IMR-90 (cell line): Measurements from ENCODE around the gene CAPN8. TPM values are rescaled to one million over a fixed set of nuclear protein-coding genes. Genes with fewer than 3 reads are reported as not detected.

Source experiments
- ATAC-seq: fragments of 200-7000 bp; cut with Tn5 transposase; 2 replicates; pipeline ENCODE4 v1.9.1; 2020; ENCODE audit warnings: low read depth, mild to moderate bottlenecking, moderate library complexity
- BruUV-seq: library from RNA; stranded (reverse); fragments of 400-500 nt; replicated peaks from 2 replicates; lab custom pipeline; 2021; lab: Mats Ljungman, UMichigan
- CTCF ChIA-PET: fragments of 300-600 bp; formaldehyde crosslinking; extraction: SDS; loops from one replicate; lab custom pipeline; 2021; ENCODE audit warnings: antibody characterized with exemption; lab: Yijun Ruan, JAX
- POLR2A ChIA-PET: fragments of 300-600 bp; sonication (Branson Sonifier 250); formaldehyde crosslinking; loops from one replicate; lab custom pipeline; 2022; ENCODE audit warnings: antibody characterized with exemption; ENCODE audit not compliant: unreplicated experiment; lab: Charles Lee
- DNase-seq: peaks from one replicate; pipeline ENCODE4 v3.0.0; 2013
- H2AFZ ChIP-seq: replicated peaks from 2 replicates; pipeline ENCODE3; 2013; ENCODE audit warnings: low read length, mild to moderate bottlenecking; ENCODE audit not compliant: poor library complexity
- H2AK5ac ChIP-seq: 2 replicates; pipeline ENCODE4 v1.6.1; 2013; ENCODE audit warnings: low read depth, low read length, inconsistent platforms
- H2AK9ac ChIP-seq: replicated peaks from 2 replicates; pipeline ENCODE3; 2013; ENCODE audit warnings: mild to moderate bottlenecking, low read depth, low read length, moderate library complexity; ENCODE audit not compliant: poor library complexity
- H2BK120ac ChIP-seq: 2 replicates; pipeline ENCODE4 v1.6.1; 2013; ENCODE audit warnings: low read depth, low read length, inconsistent platforms
- H2BK15ac ChIP-seq: 3 replicates; pipeline ENCODE4 v1.6.1; 2013; ENCODE audit warnings: low read depth, low read length, inconsistent platforms
- H2BK20ac ChIP-seq: 2 replicates; pipeline ENCODE4 v1.6.1; 2013; ENCODE audit warnings: low read depth, mild to moderate bottlenecking, inconsistent platforms, low read length, moderate library complexity
- H2BK5ac ChIP-seq: 2 replicates; pipeline ENCODE4 v1.6.1; 2013; ENCODE audit warnings: mild to moderate bottlenecking, low read depth, low read length, inconsistent platforms; ENCODE audit not compliant: poor library complexity, severe bottlenecking
- H3K14ac ChIP-seq: replicated peaks from 2 replicates; pipeline ENCODE4 v1.6.1; 2013; ENCODE audit warnings: low read depth, low read length, inconsistent platforms
- H3K18ac ChIP-seq: 2 replicates; pipeline ENCODE4 v1.6.1; 2013; ENCODE audit warnings: low read depth, low read length, control low read depth
- H3K23ac ChIP-seq: 2 replicates; pipeline ENCODE4 v1.6.1; 2013; ENCODE audit warnings: low read depth, low read length, inconsistent platforms
- H3K27ac ChIP-seq: 2 replicates; pipeline ENCODE4 v1.5.1; 2013; ENCODE audit warnings: mild to moderate bottlenecking, control low read depth, low read length; ENCODE audit not compliant: insufficient read depth
- H3K27me3 ChIP-seq: 2 replicates; pipeline ENCODE4 v1.6.1; 2013; ENCODE audit warnings: low read length; ENCODE audit not compliant: control insufficient read depth, insufficient read depth
- H3K36me3 ChIP-seq: 2 replicates; pipeline ENCODE4 v1.6.1; 2013; ENCODE audit warnings: low read length, mixed read lengths; ENCODE audit not compliant: control insufficient read depth, insufficient read depth
- H3K4ac ChIP-seq: 2 replicates; pipeline ENCODE4 v1.6.1; 2013; ENCODE audit warnings: low read depth, low read length, inconsistent platforms
- H3K4me1 ChIP-seq: 2 replicates; pipeline ENCODE4 v1.6.1; 2013; ENCODE audit warnings: low read length, mixed read lengths; ENCODE audit not compliant: control insufficient read depth, insufficient read depth
- H3K4me2 ChIP-seq: 2 replicates; pipeline ENCODE4 v1.6.1; 2013; ENCODE audit warnings: low read depth, mild to moderate bottlenecking, control low read depth, low read length, moderate library complexity
- H3K4me3 ChIP-seq: 2 replicates; pipeline ENCODE4 v1.5.1; 2013; ENCODE audit warnings: low read depth, mild to moderate bottlenecking, control low read depth, low read length, moderate library complexity; ENCODE audit not compliant: insufficient read depth
- H3K56ac ChIP-seq: 2 replicates; pipeline ENCODE4 v1.6.1; 2013; ENCODE audit warnings: low read length, inconsistent platforms; ENCODE audit not compliant: insufficient read depth; ENCODE audit errors: extremely low read depth
- H3K79me1 ChIP-seq, 2 experiments: 2 replicates each; pipeline ENCODE4 v1.6.1; 2013; ENCODE audit warnings: low read length in 2 of 2, inconsistent platforms in 1 of 2, low read depth in 1 of 2
- H3K9ac ChIP-seq: 2 replicates; pipeline ENCODE4 v1.6.1; 2013; ENCODE audit warnings: low read depth, low read length, control low read depth
- H3K9me1 ChIP-seq: 2 replicates; pipeline ENCODE4 v1.6.1; 2013; ENCODE audit warnings: low read length, inconsistent platforms; ENCODE audit not compliant: insufficient read depth
- H3K9me3 ChIP-seq: 2 replicates; pipeline ENCODE4 v1.6.1; 2013; ENCODE audit warnings: low read length; ENCODE audit not compliant: control insufficient read depth, insufficient read depth
- H4K20me1 ChIP-seq: 2 replicates; pipeline ENCODE4 v1.6.1; 2013; ENCODE audit warnings: low read length, inconsistent platforms; ENCODE audit not compliant: insufficient read depth
- H4K5ac ChIP-seq: 2 replicates; pipeline ENCODE4 v1.6.1; 2013; ENCODE audit warnings: mild to moderate bottlenecking, low read depth, low read length, control low read depth
- H4K8ac ChIP-seq, 2 experiments: 2 replicates each; pipeline ENCODE4 v1.6.1; 2013; ENCODE audit warnings: low read depth in 2 of 2, low read length in 2 of 2, control low read depth in 1 of 2, inconsistent platforms in 1 of 2
- H4K91ac ChIP-seq: 2 replicates; pipeline ENCODE4 v1.6.1; 2013; ENCODE audit warnings: low read depth, low read length, inconsistent platforms; ENCODE audit not compliant: insufficient read depth
- BHLHE40 ChIP-seq: fragments of 150-350 bp; IDR thresholded peaks from 2 replicates; pipeline ENCODE4 v1.6.1; 2016; ENCODE audit warnings: mild to moderate bottlenecking, low read depth, low read length
- CEBPB ChIP-seq: IDR thresholded peaks from 2 replicates; pipeline ENCODE4 v1.6.1; 2012; ENCODE audit warnings: low read depth, low read length, improper control_type of control experiment
- CHD1 ChIP-seq: IDR thresholded peaks from 2 replicates; pipeline ENCODE4 v1.6.1; 2012; ENCODE audit warnings: low read depth, low read length, improper control_type of control experiment
- FOS ChIP-seq: fragments of 150-350 bp; IDR thresholded peaks from 2 replicates; pipeline ENCODE4 v1.6.1; 2016; ENCODE audit warnings: low read depth, low read length
- MAFK ChIP-seq: IDR thresholded peaks from 2 replicates; pipeline ENCODE4 v1.6.1; 2012; ENCODE audit warnings: low read depth, low read length, improper control_type of control experiment
- MAZ ChIP-seq: IDR thresholded peaks from 2 replicates; pipeline ENCODE4 v1.6.1; 2012; ENCODE audit warnings: low read depth, mild to moderate bottlenecking, low read length, improper control_type of control experiment, moderate library complexity, borderline replicate concordance
- MXI1 ChIP-seq: IDR thresholded peaks from 2 replicates; pipeline ENCODE4 v1.6.1; 2012; ENCODE audit warnings: low read depth, mild to moderate bottlenecking, low read length, moderate library complexity, borderline replicate concordance
- NFE2L2 ChIP-seq: fragments of 150-350 bp; IDR thresholded peaks from 2 replicates; pipeline ENCODE4 v1.6.1; 2016; ENCODE audit warnings: low read depth, mild to moderate bottlenecking, low read length
- RAD21 ChIP-seq: IDR thresholded peaks from 2 replicates; pipeline ENCODE4 v1.6.1; 2012; ENCODE audit warnings: low read length, improper control_type of control experiment
- RCOR1 ChIP-seq: IDR thresholded peaks from 2 replicates; pipeline ENCODE4 v1.6.1; 2012; ENCODE audit warnings: mild to moderate bottlenecking, low read length, improper control_type of control experiment; ENCODE audit not compliant: insufficient replicate concordance
- RFX5 ChIP-seq: IDR thresholded peaks from 2 replicates; pipeline ENCODE4 v1.8.0; 2012; ENCODE audit warnings: low read depth, mild to moderate bottlenecking, low read length, moderate library complexity
- SMC3 ChIP-seq: fragments of 150-350 bp; IDR thresholded peaks from 2 replicates; pipeline ENCODE4 v1.6.1; 2016; ENCODE audit warnings: low read depth, mild to moderate bottlenecking, antibody characterized with exemption, low read length, moderate library complexity
- WGBS, 2 experiments: methylation state at CpG; one replicate each; pipeline versions ENCODE4 v1.1.5 to v1.1.7; 2013; ENCODE audit warnings: missing lambda C conversion rate in 2 of 2; ENCODE audit not compliant: insufficient read length in 1 of 2; ENCODE audit errors: extremely low coverage in 2 of 2; 5-methylcytosine and 5-hydroxymethylcytosine counted together
- dilution Hi-C: fragments of 300-500 bp; cut with HindIII; formaldehyde crosslinking; loops from one replicate; pipeline ENCODE4 v1.14.3; 2018; ENCODE audit warnings: low sequenced_read_pairs; ENCODE audit not compliant: unreplicated experiment
- in situ Hi-C: fragments of 300-500 bp; cut with MboI; formaldehyde crosslinking; loops from 3 replicates; pipeline ENCODE4 v1.14.3; 2019; ENCODE audit warnings: low sequenced_read_pairs, inconsistent platforms, mixed read lengths
- intact Hi-C: fragments of 100-400 bp; cut with micrococcal nuclease; formaldehyde crosslinking; loops from 2 replicates; pipeline ENCODE4 v1.10.0; 2022
- polyA plus RNA-seq, 3 experiments: library from polyadenylated mRNA; depleted of rRNA; stranded (reverse); fragments of >200 nt; gene quantifications; 2 replicates each; pipeline ENCODE4 v1.2.3, GENCODE V29; 2012; ENCODE audit warnings: low replicate concordance in 1 of 3
- total RNA-seq: library from RNA; depleted of rRNA; stranded (reverse); fragments of >200 nt; gene quantifications from 2 replicates; pipeline ENCODE4 v1.2.3, GENCODE V29; 2012
- TF ChIP-seq, protein P1 (sequence below): fragments of 150-350 bp; IDR thresholded peaks from 2 replicates; pipeline ENCODE4 v1.6.1; 2016; ENCODE audit warnings: low read depth, mild to moderate bottlenecking, low read length, moderate library complexity, borderline replicate concordance
- TF ChIP-seq, protein P2 (sequence below): fragments of 150-350 bp; IDR thresholded peaks from 2 replicates; pipeline ENCODE4 v1.6.1; 2017; ENCODE audit warnings: mild to moderate bottlenecking, antibody characterized with exemption, low read length, low read depth
- TF ChIP-seq, protein P3 (sequence below): conservative IDR thresholded peaks from 2 replicates; pipeline ENCODE4 v1.5.1; 2012; ENCODE audit warnings: mild to moderate bottlenecking, low read depth, low read length, improper control_type of control experiment

Gene CAPN8
- total and polyA plus RNA-seq, 2 of the 4 experiments (the other 2 are of a cell fraction), result not detected

DNA sequence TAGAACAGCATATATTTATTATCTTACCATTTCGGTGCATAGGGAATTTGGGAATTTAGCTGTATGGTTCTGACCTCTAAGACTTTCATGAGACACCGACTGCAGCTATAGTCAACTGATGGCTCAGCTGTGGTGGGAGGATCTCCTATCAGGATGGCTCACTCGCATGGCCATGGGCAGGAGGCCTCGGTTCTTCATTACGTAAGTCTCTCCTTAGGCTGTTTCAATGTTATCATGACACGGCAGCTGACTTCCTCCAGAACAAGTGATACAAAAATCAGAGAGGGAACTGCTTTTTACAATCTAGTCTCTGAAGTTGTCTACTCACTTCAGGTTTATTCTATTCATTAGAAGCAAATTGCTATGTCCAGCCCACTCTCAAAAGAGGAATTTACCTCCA, 13.3 kb upstream of the CAPN8 start:
- in situ Hi-C loops (no loop called here), dilution Hi-C loops (no loop called here), intact Hi-C loops (no loop called here)
- H3K18ac ChIP-seq, result no peak overlapping the region
- H2BK15ac ChIP-seq, result no peak overlapping the region
- H2AK9ac ChIP-seq, result no peak overlapping the region
- H3K9me3 ChIP-seq, result peaks cover 2% of the 10 kb centered on the region; the same call in 1 of the 2 replicates
- no peak for ATAC-seq
- H3K36me3 ChIP-seq, result no peaks in the 10 kb centered on the region
- no peak overlapping the region for H4K5ac ChIP-seq
- POLR2A ChIA-PET, result no interaction called here
- no peak overlapping the region for H3K4ac ChIP-seq
- H3K14ac ChIP-seq, result no peak overlapping the region
- CTCF ChIA-PET, result no interaction called here
- H3K9ac ChIP-seq, result no peak overlapping the region
- TF ChIP-seq RCOR1 (no peak), CEBPB (no peak), BHLHE40 (no peak), CHD1 (no peak), MXI1 (no peak), NFE2L2 (no peak), RFX5 (no peak), MAZ (no peak), SMC3 (no peak), RAD21 (no peak), MAFK (no peak), FOS (no peak)
- TF ChIP-seq, protein P1, sequence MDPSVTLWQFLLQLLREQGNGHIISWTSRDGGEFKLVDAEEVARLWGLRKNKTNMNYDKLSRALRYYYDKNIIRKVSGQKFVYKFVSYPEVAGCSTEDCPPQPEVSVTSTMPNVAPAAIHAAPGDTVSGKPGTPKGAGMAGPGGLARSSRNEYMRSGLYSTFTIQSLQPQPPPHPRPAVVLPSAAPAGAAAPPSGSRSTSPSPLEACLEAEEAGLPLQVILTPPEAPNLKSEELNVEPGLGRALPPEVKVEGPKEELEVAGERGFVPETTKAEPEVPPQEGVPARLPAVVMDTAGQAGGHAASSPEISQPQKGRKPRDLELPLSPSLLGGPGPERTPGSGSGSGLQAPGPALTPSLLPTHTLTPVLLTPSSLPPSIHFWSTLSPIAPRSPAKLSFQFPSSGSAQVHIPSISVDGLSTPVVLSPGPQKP, result no peak
- TF ChIP-seq, protein P2, sequence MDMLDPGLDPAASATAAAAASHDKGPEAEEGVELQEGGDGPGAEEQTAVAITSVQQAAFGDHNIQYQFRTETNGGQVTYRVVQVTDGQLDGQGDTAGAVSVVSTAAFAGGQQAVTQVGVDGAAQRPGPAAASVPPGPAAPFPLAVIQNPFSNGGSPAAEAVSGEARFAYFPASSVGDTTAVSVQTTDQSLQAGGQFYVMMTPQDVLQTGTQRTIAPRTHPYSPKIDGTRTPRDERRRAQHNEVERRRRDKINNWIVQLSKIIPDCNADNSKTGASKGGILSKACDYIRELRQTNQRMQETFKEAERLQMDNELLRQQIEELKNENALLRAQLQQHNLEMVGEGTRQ, result no peak
- TF ChIP-seq, protein P3, sequence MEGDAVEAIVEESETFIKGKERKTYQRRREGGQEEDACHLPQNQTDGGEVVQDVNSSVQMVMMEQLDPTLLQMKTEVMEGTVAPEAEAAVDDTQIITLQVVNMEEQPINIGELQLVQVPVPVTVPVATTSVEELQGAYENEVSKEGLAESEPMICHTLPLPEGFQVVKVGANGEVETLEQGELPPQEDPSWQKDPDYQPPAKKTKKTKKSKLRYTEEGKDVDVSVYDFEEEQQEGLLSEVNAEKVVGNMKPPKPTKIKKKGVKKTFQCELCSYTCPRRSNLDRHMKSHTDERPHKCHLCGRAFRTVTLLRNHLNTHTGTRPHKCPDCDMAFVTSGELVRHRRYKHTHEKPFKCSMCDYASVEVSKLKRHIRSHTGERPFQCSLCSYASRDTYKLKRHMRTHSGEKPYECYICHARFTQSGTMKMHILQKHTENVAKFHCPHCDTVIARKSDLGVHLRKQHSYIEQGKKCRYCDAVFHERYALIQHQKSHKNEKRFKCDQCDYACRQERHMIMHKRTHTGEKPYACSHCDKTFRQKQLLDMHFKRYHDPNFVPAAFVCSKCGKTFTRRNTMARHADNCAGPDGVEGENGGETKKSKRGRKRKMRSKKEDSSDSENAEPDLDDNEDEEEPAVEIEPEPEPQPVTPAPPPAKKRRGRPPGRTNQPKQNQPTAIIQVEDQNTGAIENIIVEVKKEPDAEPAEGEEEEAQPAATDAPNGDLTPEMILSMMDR, result no peak
- H2AFZ ChIP-seq, result no peak overlapping the region
- H3K9me1 ChIP-seq, result no peaks in the 10 kb centered on the region
- H3K27ac ChIP-seq, result no peak overlapping the region
- H3K4me3 ChIP-seq, result no peak overlapping the region
- no peaks in the 10 kb centered on the region for H3K4me1 ChIP-seq
- H4K20me1 ChIP-seq, result no peaks in the 10 kb centered on the region
- H4K8ac ChIP-seq, result no peak overlapping the region
- no peak overlapping the region for H3K56ac ChIP-seq
- H3K4me2 ChIP-seq, result no peak overlapping the region
- H2AK5ac ChIP-seq, result no peak overlapping the region
- H3K79me1 ChIP-seq, result no peaks in the 10 kb centered on the region
- no TSS peak for BruUV-seq
- no peak overlapping the region for H4K91ac ChIP-seq
- no peak overlapping the region for H2BK20ac ChIP-seq
- H3K23ac ChIP-seq, result no peak overlapping the region
- DNase-seq, result no peak
- H2BK120ac ChIP-seq, result no peak overlapping the region
- peaks cover 25% of the 10 kb centered on the region for H3K27me3 ChIP-seq
- H2BK5ac ChIP-seq, result no peak overlapping the region
- WGBS, 2 experiments, result 70% methylated on average over 2 of the region's 6 CpGs; no CpG with 5 or more reads in 1 of the 2 experiments
